IMR-90 (cell line): ENCODE results near the gene GRK5.

Source experiments
- BHLHE40 ChIP-seq: fragments of 150-350 bp; IDR thresholded peaks from 2 replicates; pipeline ENCODE4 v1.6.1; 2016; ENCODE audit warnings: mild to moderate bottlenecking, low read depth, low read length
- MAFK ChIP-seq: IDR thresholded peaks from 2 replicates; pipeline ENCODE4 v1.6.1; 2012; ENCODE audit warnings: low read depth, low read length, improper control_type of control experiment
- MAZ ChIP-seq: IDR thresholded peaks from 2 replicates; pipeline ENCODE4 v1.6.1; 2012; ENCODE audit warnings: low read depth, mild to moderate bottlenecking, low read length, improper control_type of control experiment, moderate library complexity, borderline replicate concordance
- MXI1 ChIP-seq: IDR thresholded peaks from 2 replicates; pipeline ENCODE4 v1.6.1; 2012; ENCODE audit warnings: low read depth, mild to moderate bottlenecking, low read length, moderate library complexity, borderline replicate concordance
- POLR2A ChIP-seq: IDR thresholded peaks from 2 replicates; pipeline ENCODE4 v1.6.1; 2012; ENCODE audit warnings: mild to moderate bottlenecking, low read depth, low read length
- RAD21 ChIP-seq: IDR thresholded peaks from 2 replicates; pipeline ENCODE4 v1.6.1; 2012; ENCODE audit warnings: low read length, improper control_type of control experiment
- RFX5 ChIP-seq: IDR thresholded peaks from 2 replicates; pipeline ENCODE4 v1.8.0; 2012; ENCODE audit warnings: low read depth, mild to moderate bottlenecking, low read length, moderate library complexity
- SMC3 ChIP-seq: fragments of 150-350 bp; IDR thresholded peaks from 2 replicates; pipeline ENCODE4 v1.6.1; 2016; ENCODE audit warnings: low read depth, mild to moderate bottlenecking, antibody characterized with exemption, low read length, moderate library complexity
- USF2 ChIP-seq: fragments of 150-350 bp; IDR thresholded peaks from 2 replicates; pipeline ENCODE4 v1.6.1; 2017; ENCODE audit warnings: mild to moderate bottlenecking, antibody characterized with exemption, low read length, low read depth
- TF ChIP-seq, protein P1 (sequence below): conservative IDR thresholded peaks from 2 replicates; pipeline ENCODE4 v1.5.1; 2012; ENCODE audit warnings: mild to moderate bottlenecking, low read depth, low read length, improper control_type of control experiment

GRCh38 chr10:119166118-119166500 lies 41.3 kb upstream of the GRK5 start:
- TF ChIP-seq RFX5 (no peak), MXI1 (no peak), RAD21 (no peak), POLR2A (no peak), BHLHE40 (no peak), MAZ (no peak), MAFK (no peak), SMC3 (no peak), USF2 (no peak)
- TF ChIP-seq, protein P1, sequence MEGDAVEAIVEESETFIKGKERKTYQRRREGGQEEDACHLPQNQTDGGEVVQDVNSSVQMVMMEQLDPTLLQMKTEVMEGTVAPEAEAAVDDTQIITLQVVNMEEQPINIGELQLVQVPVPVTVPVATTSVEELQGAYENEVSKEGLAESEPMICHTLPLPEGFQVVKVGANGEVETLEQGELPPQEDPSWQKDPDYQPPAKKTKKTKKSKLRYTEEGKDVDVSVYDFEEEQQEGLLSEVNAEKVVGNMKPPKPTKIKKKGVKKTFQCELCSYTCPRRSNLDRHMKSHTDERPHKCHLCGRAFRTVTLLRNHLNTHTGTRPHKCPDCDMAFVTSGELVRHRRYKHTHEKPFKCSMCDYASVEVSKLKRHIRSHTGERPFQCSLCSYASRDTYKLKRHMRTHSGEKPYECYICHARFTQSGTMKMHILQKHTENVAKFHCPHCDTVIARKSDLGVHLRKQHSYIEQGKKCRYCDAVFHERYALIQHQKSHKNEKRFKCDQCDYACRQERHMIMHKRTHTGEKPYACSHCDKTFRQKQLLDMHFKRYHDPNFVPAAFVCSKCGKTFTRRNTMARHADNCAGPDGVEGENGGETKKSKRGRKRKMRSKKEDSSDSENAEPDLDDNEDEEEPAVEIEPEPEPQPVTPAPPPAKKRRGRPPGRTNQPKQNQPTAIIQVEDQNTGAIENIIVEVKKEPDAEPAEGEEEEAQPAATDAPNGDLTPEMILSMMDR, result no peak
